SK-N-SH treated with all-trans-retinoic acid at 6 μM for 48 hours (cell line): ENCODE results near the gene GAK.

ENCODE experiments used
- ATAC-seq: fragments of 200-7000 bp; cut with Tn5 transposase; 3 replicates; pipeline ENCODE4 v1.9.1; 2020; ENCODE audit warnings: mild to moderate bottlenecking, moderate library complexity
- ARNTL ChIP-seq: fragments of 450-650 bp; formaldehyde crosslinking; IDR thresholded peaks from 2 replicates; pipeline ENCODE4 v1.5.0; 2020; ENCODE audit warnings: low read depth, mild to moderate bottlenecking, moderate library complexity, borderline replicate concordance
- BACH2 ChIP-seq: fragments of 250-450 bp; sonication (Bioruptor Pico); IDR thresholded peaks from 2 replicates; pipeline ENCODE4 v1.9.0; 2021; ENCODE audit warnings: mild to moderate bottlenecking, borderline replicate concordance
- CSDC2 ChIP-seq: fragments of 250-450 bp; sonication (Bioruptor Pico); IDR thresholded peaks from 2 replicates; pipeline ENCODE4 v1.5.0; 2020; ENCODE audit warnings: mild to moderate bottlenecking, moderate library complexity
- ESRRG ChIP-seq: fragments of 250-450 bp; sonication (Bioruptor Pico); IDR thresholded peaks from 2 replicates; pipeline ENCODE4 v1.6.1; 2021; ENCODE audit warnings: mild to moderate bottlenecking
- GLIS3 ChIP-seq: fragments of 250-450 bp; sonication (Bioruptor Pico); IDR thresholded peaks from 2 replicates; pipeline ENCODE4 v1.5.0; 2020; ENCODE audit warnings: mild to moderate bottlenecking, moderate library complexity
- ISL1 ChIP-seq: fragments of 250-450 bp; sonication (Bioruptor Pico); IDR thresholded peaks from 2 replicates; pipeline ENCODE4 v2.1.2; 2022; ENCODE audit warnings: mild to moderate bottlenecking, moderate library complexity
- OSR1 ChIP-seq: fragments of 250-450 bp; sonication (Bioruptor Pico); IDR thresholded peaks from 2 replicates; pipeline ENCODE4 v1.8.0; 2022; ENCODE audit warnings: moderate library complexity, mild to moderate bottlenecking, inconsistent platforms
- PPARA ChIP-seq: fragments of 250-450 bp; sonication (Bioruptor Pico); IDR thresholded peaks from 2 replicates; pipeline ENCODE4 v1.5.0; 2020; ENCODE audit warnings: mild to moderate bottlenecking, borderline replicate concordance
- RARB ChIP-seq: fragments of 250-450 bp; sonication (Bioruptor Pico); IDR thresholded peaks from 2 replicates; pipeline ENCODE4 v1.8.0; 2021; ENCODE audit warnings: mild to moderate bottlenecking, moderate library complexity
- SNAI2 ChIP-seq: fragments of 250-450 bp; sonication (Bioruptor Pico); IDR thresholded peaks from 2 replicates; pipeline ENCODE4 v1.5.0; 2020; ENCODE audit warnings: mild to moderate bottlenecking, moderate library complexity
- TCF4 ChIP-seq: fragments of 250-450 bp; sonication (Bioruptor Pico); IDR thresholded peaks from 2 replicates; pipeline ENCODE4 v1.8.0; 2021; ENCODE audit warnings: mild to moderate bottlenecking, moderate library complexity, borderline replicate concordance
- TOX ChIP-seq: fragments of 250-450 bp; sonication (Bioruptor Pico); IDR thresholded peaks from 2 replicates; pipeline ENCODE4 v1.8.0; 2021; ENCODE audit warnings: mild to moderate bottlenecking, moderate library complexity, borderline replicate concordance
- ZC3H10 ChIP-seq: fragments of 250-450 bp; sonication (Bioruptor Pico); IDR thresholded peaks from 2 replicates; pipeline ENCODE4 v1.5.1; 2021; ENCODE audit warnings: mild to moderate bottlenecking, moderate library complexity
- ZFP3 ChIP-seq: fragments of 250-450 bp; sonication (Bioruptor Pico); IDR thresholded peaks from 2 replicates; pipeline ENCODE4 v1.5.0; 2020; ENCODE audit warnings: mild to moderate bottlenecking, moderate library complexity
- ZFP30 ChIP-seq: fragments of 450-650 bp; formaldehyde crosslinking; IDR thresholded peaks from 2 replicates; pipeline ENCODE4 v1.5.0; 2022; ENCODE audit warnings: mild to moderate bottlenecking, moderate library complexity
- ZNF565 ChIP-seq: fragments of 450-650 bp; formaldehyde crosslinking; conservative IDR thresholded peaks from 2 replicates; pipeline ENCODE4 v1.5.0; 2020; ENCODE audit warnings: low read depth, mild to moderate bottlenecking, moderate library complexity
- ZNF70 ChIP-seq: fragments of 450-650 bp; formaldehyde crosslinking; IDR thresholded peaks from 2 replicates; pipeline ENCODE4 v1.5.0; 2020; ENCODE audit warnings: mild to moderate bottlenecking, moderate library complexity
- ZNF8 ChIP-seq: fragments of 450-650 bp; formaldehyde crosslinking; IDR thresholded peaks from 2 replicates; pipeline ENCODE4 v1.5.0; 2020; ENCODE audit warnings: mild to moderate bottlenecking, moderate library complexity
- TF ChIP-seq, protein P1 (sequence below): fragments of 250-450 bp; sonication (Bioruptor Pico); IDR thresholded peaks from 2 replicates; pipeline ENCODE4 v1.5.1; 2020; ENCODE audit warnings: low read depth, mild to moderate bottlenecking, moderate library complexity
- TF ChIP-seq, protein P2 (sequence below): fragments of 250-450 bp; sonication (Bioruptor Pico); IDR thresholded peaks from 2 replicates; pipeline ENCODE4 v1.8.0; 2021; ENCODE audit warnings: low read depth, mild to moderate bottlenecking, moderate library complexity, borderline replicate concordance
- TF ChIP-seq, protein P3 (sequence below): fragments of 250-450 bp; sonication (Bioruptor Pico); IDR thresholded peaks from 2 replicates; pipeline ENCODE4 v1.8.0; 2020; ENCODE audit warnings: mild to moderate bottlenecking, moderate library complexity, borderline replicate concordance
- TF ChIP-seq, protein P4 (sequence below): fragments of 250-450 bp; sonication (Bioruptor Pico); IDR thresholded peaks from 2 replicates; pipeline ENCODE4 v1.5.0; 2020; ENCODE audit warnings: mild to moderate bottlenecking, moderate library complexity
- TF ChIP-seq, protein P5 (sequence below): fragments of 250-450 bp; sonication (Bioruptor Pico); IDR thresholded peaks from 2 replicates; pipeline ENCODE4 v1.5.1; 2021; ENCODE audit warnings: mild to moderate bottlenecking, moderate library complexity

The GAK gene

DNA sequence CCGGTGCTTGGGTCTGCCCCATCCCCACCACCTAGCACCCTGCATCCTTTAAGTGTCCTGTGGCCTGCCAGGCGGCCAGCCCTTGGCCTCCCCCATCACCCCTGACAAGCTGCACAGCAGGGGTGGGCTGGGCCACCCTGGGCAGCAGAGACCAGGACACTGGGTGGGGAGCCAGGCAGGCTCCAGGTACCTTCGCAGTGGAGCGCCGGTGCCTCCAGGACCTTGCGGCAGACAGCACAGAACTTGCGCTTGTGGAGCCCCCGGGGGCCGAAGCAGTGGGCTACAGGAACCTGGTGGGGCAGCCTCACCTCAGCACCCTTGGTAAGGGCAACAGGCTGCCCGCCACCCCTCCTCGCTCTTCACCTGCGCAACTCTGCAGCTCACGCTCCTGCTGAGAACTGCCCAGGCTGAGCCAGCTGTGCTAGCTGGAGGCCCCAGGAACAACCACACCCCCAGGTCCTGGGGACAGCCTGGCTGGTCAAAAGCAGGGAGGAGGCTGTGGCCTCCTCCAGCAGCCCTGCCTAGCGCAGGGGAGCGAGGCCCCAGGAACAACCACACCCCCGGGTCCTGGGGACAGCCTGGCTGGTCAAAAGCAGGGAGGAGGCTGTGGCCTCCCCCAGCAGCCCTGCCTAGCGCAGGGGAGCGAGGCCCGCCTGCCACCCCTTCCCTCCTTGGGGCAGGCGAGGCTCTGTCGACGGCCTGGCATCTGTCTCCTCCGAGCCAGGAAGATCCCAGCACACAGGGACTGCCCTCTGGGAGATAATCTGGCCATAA is 36.7 kb upstream of the GAK start:
- TF ChIP-seq BACH2 (CRISPR knock-in tag): no peak
- TF ChIP-seq PPARA: no peak
- TF ChIP-seq CSDC2: no peak
- TF ChIP-seq ESRRG: no peak
- TF ChIP-seq SNAI2: no peak
- TF ChIP-seq TOX: no peak
- TF ChIP-seq ARNTL: no peak
- TF ChIP-seq, protein P1, sequence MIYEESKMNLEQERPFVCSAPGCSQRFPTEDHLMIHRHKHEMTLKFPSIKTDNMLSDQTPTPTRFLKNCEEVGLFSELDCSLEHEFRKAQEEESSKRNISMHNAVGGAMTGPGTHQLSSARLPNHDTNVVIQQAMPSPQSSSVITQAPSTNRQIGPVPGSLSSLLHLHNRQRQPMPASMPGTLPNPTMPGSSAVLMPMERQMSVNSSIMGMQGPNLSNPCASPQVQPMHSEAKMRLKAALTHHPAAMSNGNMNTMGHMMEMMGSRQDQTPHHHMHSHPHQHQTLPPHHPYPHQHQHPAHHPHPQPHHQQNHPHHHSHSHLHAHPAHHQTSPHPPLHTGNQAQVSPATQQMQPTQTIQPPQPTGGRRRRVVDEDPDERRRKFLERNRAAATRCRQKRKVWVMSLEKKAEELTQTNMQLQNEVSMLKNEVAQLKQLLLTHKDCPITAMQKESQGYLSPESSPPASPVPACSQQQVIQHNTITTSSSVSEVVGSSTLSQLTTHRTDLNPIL (CRISPR knock-in tag): no peak
- TF ChIP-seq GLIS3 (CRISPR knock-in tag): no peak
- TF ChIP-seq, protein P2, sequence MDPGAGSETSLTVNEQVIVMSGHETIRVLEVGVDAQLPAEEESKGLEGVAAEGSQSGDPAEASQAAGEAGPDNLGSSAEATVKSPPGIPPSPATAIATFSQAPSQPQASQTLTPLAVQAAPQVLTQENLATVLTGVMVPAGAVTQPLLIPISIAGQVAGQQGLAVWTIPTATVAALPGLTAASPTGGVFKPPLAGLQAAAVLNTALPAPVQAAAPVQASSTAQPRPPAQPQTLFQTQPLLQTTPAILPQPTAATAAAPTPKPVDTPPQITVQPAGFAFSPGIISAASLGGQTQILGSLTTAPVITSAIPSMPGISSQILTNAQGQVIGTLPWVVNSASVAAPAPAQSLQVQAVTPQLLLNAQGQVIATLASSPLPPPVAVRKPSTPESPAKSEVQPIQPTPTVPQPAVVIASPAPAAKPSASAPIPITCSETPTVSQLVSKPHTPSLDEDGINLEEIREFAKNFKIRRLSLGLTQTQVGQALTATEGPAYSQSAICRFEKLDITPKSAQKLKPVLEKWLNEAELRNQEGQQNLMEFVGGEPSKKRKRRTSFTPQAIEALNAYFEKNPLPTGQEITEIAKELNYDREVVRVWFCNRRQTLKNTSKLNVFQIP (CRISPR knock-in tag): no peak
- no peak for TF ChIP-seq RARB (CRISPR knock-in tag)
- no peak for TF ChIP-seq ZFP30
- TF ChIP-seq ISL1: no peak
- TF ChIP-seq ZNF70 (CRISPR knock-in tag): no peak
- TF ChIP-seq, protein P3, sequence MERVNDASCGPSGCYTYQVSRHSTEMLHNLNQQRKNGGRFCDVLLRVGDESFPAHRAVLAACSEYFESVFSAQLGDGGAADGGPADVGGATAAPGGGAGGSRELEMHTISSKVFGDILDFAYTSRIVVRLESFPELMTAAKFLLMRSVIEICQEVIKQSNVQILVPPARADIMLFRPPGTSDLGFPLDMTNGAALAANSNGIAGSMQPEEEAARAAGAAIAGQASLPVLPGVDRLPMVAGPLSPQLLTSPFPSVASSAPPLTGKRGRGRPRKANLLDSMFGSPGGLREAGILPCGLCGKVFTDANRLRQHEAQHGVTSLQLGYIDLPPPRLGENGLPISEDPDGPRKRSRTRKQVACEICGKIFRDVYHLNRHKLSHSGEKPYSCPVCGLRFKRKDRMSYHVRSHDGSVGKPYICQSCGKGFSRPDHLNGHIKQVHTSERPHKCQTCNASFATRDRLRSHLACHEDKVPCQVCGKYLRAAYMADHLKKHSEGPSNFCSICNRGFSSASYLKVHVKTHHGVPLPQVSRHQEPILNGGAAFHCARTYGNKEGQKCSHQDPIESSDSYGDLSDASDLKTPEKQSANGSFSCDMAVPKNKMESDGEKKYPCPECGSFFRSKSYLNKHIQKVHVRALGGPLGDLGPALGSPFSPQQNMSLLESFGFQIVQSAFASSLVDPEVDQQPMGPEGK (CRISPR knock-in tag): no peak
- TF ChIP-seq TCF4: no peak
- no peak for TF ChIP-seq ZNF565 (CRISPR knock-in tag)
- TF ChIP-seq, protein P4, sequence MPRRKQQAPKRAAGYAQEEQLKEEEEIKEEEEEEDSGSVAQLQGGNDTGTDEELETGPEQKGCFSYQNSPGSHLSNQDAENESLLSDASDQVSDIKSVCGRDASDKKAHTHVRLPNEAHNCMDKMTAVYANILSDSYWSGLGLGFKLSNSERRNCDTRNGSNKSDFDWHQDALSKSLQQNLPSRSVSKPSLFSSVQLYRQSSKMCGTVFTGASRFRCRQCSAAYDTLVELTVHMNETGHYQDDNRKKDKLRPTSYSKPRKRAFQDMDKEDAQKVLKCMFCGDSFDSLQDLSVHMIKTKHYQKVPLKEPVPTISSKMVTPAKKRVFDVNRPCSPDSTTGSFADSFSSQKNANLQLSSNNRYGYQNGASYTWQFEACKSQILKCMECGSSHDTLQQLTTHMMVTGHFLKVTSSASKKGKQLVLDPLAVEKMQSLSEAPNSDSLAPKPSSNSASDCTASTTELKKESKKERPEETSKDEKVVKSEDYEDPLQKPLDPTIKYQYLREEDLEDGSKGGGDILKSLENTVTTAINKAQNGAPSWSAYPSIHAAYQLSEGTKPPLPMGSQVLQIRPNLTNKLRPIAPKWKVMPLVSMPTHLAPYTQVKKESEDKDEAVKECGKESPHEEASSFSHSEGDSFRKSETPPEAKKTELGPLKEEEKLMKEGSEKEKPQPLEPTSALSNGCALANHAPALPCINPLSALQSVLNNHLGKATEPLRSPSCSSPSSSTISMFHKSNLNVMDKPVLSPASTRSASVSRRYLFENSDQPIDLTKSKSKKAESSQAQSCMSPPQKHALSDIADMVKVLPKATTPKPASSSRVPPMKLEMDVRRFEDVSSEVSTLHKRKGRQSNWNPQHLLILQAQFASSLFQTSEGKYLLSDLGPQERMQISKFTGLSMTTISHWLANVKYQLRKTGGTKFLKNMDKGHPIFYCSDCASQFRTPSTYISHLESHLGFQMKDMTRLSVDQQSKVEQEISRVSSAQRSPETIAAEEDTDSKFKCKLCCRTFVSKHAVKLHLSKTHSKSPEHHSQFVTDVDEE (CRISPR knock-in tag): no peak
- TF ChIP-seq OSR1 (CRISPR knock-in tag): no peak
- ATAC-seq: no peak

DNA sequence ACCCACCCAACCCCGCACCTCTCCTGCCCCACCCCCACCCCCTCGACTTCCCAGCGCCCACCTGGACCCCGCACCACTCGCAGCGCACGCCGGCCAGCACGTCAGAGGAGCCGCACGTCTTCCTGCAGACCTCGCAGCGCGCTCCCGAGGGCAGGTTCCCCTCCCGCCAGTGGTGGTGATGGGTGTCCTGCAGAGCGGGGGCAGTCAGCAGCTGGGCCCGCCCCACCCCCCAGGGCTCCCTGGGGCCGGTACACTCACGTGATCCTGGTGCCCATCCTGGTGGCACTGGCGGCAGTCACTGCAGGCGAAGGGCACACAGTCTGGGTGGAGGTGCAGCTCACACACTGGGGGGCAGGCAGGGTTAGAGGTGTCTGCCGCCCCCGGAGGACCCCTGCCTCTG is 36.1 kb upstream of the GAK start:
- TF ChIP-seq ZFP30 (no peak), TCF4 (no peak), ZNF565 (CRISPR knock-in tag) (no peak), ZC3H10 (CRISPR knock-in tag) (no peak), PPARA (no peak), GLIS3 (CRISPR knock-in tag) (no peak), BACH2 (CRISPR knock-in tag) (no peak), SNAI2 (no peak), TOX (no peak), ZFP3 (CRISPR knock-in tag) (no peak), ARNTL (no peak), ESRRG (no peak), ZNF8 (CRISPR knock-in tag) (no peak), CSDC2 (no peak), OSR1 (CRISPR knock-in tag) (no peak)
- TF ChIP-seq, protein P2 (CRISPR knock-in tag): no peak
- TF ChIP-seq, protein P3 (CRISPR knock-in tag): no peak
- TF ChIP-seq, protein P5, sequence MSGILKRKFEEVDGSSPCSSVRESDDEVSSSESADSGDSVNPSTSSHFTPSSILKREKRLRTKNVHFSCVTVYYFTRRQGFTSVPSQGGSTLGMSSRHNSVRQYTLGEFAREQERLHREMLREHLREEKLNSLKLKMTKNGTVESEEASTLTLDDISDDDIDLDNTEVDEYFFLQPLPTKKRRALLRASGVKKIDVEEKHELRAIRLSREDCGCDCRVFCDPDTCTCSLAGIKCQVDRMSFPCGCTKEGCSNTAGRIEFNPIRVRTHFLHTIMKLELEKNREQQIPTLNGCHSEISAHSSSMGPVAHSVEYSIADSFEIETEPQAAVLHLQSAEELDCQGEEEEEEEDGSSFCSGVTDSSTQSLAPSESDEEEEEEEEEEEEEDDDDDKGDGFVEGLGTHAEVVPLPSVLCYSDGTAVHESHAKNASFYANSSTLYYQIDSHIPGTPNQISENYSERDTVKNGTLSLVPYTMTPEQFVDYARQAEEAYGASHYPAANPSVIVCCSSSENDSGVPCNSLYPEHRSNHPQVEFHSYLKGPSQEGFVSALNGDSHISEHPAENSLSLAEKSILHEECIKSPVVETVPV (CRISPR knock-in tag): no peak
- TF ChIP-seq, protein P4 (CRISPR knock-in tag): no peak
- ATAC-seq: no peak
